K562 (cell line): Measurements from ENCODE around the gene DHRS11. TPM values are rescaled to one million over a fixed set of nuclear protein-coding genes. Genes with fewer than 3 reads are reported as not detected.
A peak's percentile ranks its signal among the peaks of the same experiment; 100 is the strongest.

Experiments used
- CBFA2T2 ChIP-seq: fragments of 450-650 bp; conservative IDR thresholded peaks from 2 replicates; pipeline ENCODE4 v1.6.1; 2017; ENCODE audit warnings: mild to moderate bottlenecking
- CTBP1 ChIP-seq: fragments of 450-650 bp; IDR thresholded peaks from 2 replicates; pipeline ENCODE4 v1.6.1; 2016; ENCODE audit warnings: borderline replicate concordance
- HMBOX1 ChIP-seq: sonication (generic); IDR thresholded peaks from 2 replicates; pipeline ENCODE4 v1.6.1; 2016
- MAFG ChIP-seq: fragments of 450-650 bp; conservative IDR thresholded peaks from 2 replicates; pipeline ENCODE4 v1.6.1; 2016; ENCODE audit warnings: missing genetic modification characterization, missing compliant biosample characterization
- PTRF ChIP-seq: fragments of 450-650 bp; IDR thresholded peaks from 2 replicates; pipeline ENCODE4 v1.6.1; 2016; ENCODE audit warnings: mild to moderate bottlenecking, missing genetic modification characterization, missing compliant biosample characterization
- RAD21 ChIP-seq, 2 experiments: fragments of 250-450 bp in 1 of 2; fragments of 450-650 bp in 1 of 2; sonication (Bioruptor Pico) in 1 of 2; formaldehyde crosslinking in 1 of 2; IDR thresholded peaks in 1 of 2; conservative IDR thresholded peaks in 1 of 2; 2 replicates each; pipeline versions ENCODE4 v1.4.0 to v1.8.0; 2020 to 2022; ENCODE audit warnings: mild to moderate bottlenecking in 2 of 2, moderate library complexity in 1 of 2
- SMAD4 ChIP-seq: fragments of 250-450 bp; sonication (Bioruptor Pico); conservative IDR thresholded peaks from 2 replicates; pipeline ENCODE4 v1.8.0; 2021; ENCODE audit warnings: inconsistent platforms, mild to moderate bottlenecking, moderate library complexity
- SNAPC5 ChIP-seq: fragments of 250-450 bp; sonication (Bioruptor Pico); IDR thresholded peaks from 2 replicates; pipeline ENCODE4 v1.8.0; 2021; ENCODE audit warnings: moderate library complexity, mild to moderate bottlenecking, inconsistent platforms
- SOX6 ChIP-seq: fragments of 450-650 bp; IDR thresholded peaks from 2 replicates; pipeline ENCODE4 v1.6.1; 2014; ENCODE audit warnings: mild to moderate bottlenecking
- TEAD4 ChIP-seq, 2 experiments: sonication (generic) in 1 of 2; formaldehyde crosslinking in 1 of 2; IDR thresholded peaks; 2 replicates each; pipeline versions ENCODE4 v1.6.1 to v1.8.0; 2012 to 2022; ENCODE audit warnings: borderline replicate concordance in 1 of 2, inconsistent platforms in 1 of 2, low read length in 1 of 2, mild to moderate bottlenecking in 1 of 2, missing genetic modification reagents in 1 of 2
- ZBTB17 ChIP-seq: fragments of 450-650 bp; formaldehyde crosslinking; IDR thresholded peaks from 2 replicates; pipeline ENCODE4 v1.4.0; 2020; ENCODE audit warnings: mild to moderate bottlenecking
- ZBTB2 ChIP-seq: fragments of 450-650 bp; IDR thresholded peaks from 2 replicates; pipeline ENCODE4 v1.6.1; 2016; ENCODE audit warnings: antibody characterized with exemption
- ZBTB9 ChIP-seq: fragments of 450-650 bp; formaldehyde crosslinking; IDR thresholded peaks from 2 replicates; pipeline ENCODE4 v1.4.0; 2020; ENCODE audit warnings: mild to moderate bottlenecking, moderate library complexity
- ZKSCAN1 ChIP-seq: fragments of 150-350 bp; IDR thresholded peaks from 2 replicates; pipeline ENCODE4 v1.6.1; 2016; ENCODE audit warnings: low read depth, low read length
- ZNF282 ChIP-seq: sonication (generic); formaldehyde crosslinking; IDR thresholded peaks from 2 replicates; pipeline ENCODE4 v1.8.1; 2023; ENCODE audit warnings: missing genetic modification reagents
- ZNF318 ChIP-seq, 2 experiments: fragments of 450-650 bp; IDR thresholded peaks; 2 replicates each; pipeline ENCODE4 v1.6.1; 2016; ENCODE audit warnings: mild to moderate bottlenecking in 2 of 2, borderline replicate concordance in 1 of 2, low read depth in 1 of 2, moderate library complexity in 1 of 2
- ZSCAN29 ChIP-seq: fragments of 450-650 bp; IDR thresholded peaks from 2 replicates; pipeline ENCODE4 v1.6.1; 2017
- polyA plus RNA-seq, 8 experiments: library from polyadenylated mRNA; depleted of rRNA in 4 of 8; stranded (reverse) in 5 of 8; unstranded in 3 of 8; fragments of >200 nt; fragmentation: Nextera tagmentation in 2 of 8; fragmentation: Illumina TruSeq in 1 of 8; extraction: Ambion mirVana in 2 of 8; extraction: Trizol in 1 of 8; gene quantifications; 2 replicates each; pipeline versions ENCODE4 v1.2.1 to v1.2.3, GENCODE V29; 2011 to 2014; ENCODE audit warnings: inconsistent platforms in 1 of 8, missing spikeins in 1 of 8
- total RNA-seq, 7 experiments: library from RNA; depleted of rRNA in 6 of 7; stranded (reverse); fragments of >200 nt in 6 of 7; fragmentation: Illumina TruSeq in 2 of 7; extraction: Trizol in 2 of 7; gene quantifications; 2 replicates each; pipeline versions ENCODE4 v1.2.1 to v1.2.3, GENCODE V29; 2011 to 2021; ENCODE audit warnings: low replicate concordance in 1 of 7

Gene DHRS11
- total and polyA plus RNA-seq, 9 of the 15 experiments (the other 6 are each of a cell fraction or from before 2014, with no cell fraction given), result 15.2 to 123 (median 59.8) TPM

- peak; percentile 32; the same call in 1 of the 2 replicates for TF ChIP-seq CBFA2T2
- no peak for TF ChIP-seq ZBTB2
- TF ChIP-seq HMBOX1, result peak; percentile 98
- no peak for TF ChIP-seq ZBTB9 (CRISPR knock-in tag)
- TF ChIP-seq ZKSCAN1, result no peak
- no peak for TF ChIP-seq PTRF (tag)
- no peak for TF ChIP-seq SNAPC5 (CRISPR knock-in tag)
- no peak for TF ChIP-seq MAFG
- peak; percentile 57; the same call in 1 of the 2 replicates for TF ChIP-seq SOX6
- TF ChIP-seq ZNF282, result no peak
- TF ChIP-seq ZNF318 (IDR thresholded peaks at IDR 0.05; ENCODE audit: borderline replicate concordance in 1 of 2, low read depth in 1 of 2), result 0 out of 4 replicates have a peak, but pooled peaks of 1 of the 2 experiments have one; percentile 16
- no peak for TF ChIP-seq SMAD4
- TF ChIP-seq ZSCAN29, result no peak
- TF ChIP-seq TEAD4 (IDR thresholded peaks at IDR 0.05; ENCODE audit: low read length), result peak; percentile 71
- no peak for TF ChIP-seq TEAD4 (CRISPR knock-in tag; IDR thresholded peaks at IDR 0.05; ENCODE audit: borderline replicate concordance)
- no peak for TF ChIP-seq ZBTB17 (CRISPR knock-in tag)
- 0 out of 2 replicates have a peak, but pooled peaks have one; percentile 12 for TF ChIP-seq CTBP1
- no peak for TF ChIP-seq RAD21 (CRISPR knock-in tag; conservative IDR thresholded peaks at IDR 0.05 in 1 of 2, IDR thresholded peaks at IDR 0.05 in 1 of 2)
These were observed 1.6 kb upstream of the DHRS11 start (continued) for GRCh38 chr17:36590082-36590481.
